GM08714 (cell line): Measurements from ENCODE around the gene IL1RL2.

Source experiments
- H3K4me3 ChIP-seq: fragments of 200-500 bp; sonication (Bioruptor generic); 2 replicates; pipeline ENCODE4 v1.5.1; 2014; ENCODE audit warnings: mild to moderate bottlenecking, low read length, inconsistent platforms
- ZNF274 ChIP-seq: IDR thresholded peaks from 2 replicates; pipeline ENCODE4 v1.6.1; 2012; ENCODE audit warnings: mild to moderate bottlenecking, low read depth, low read length

Gene IL1RL2

DNA sequence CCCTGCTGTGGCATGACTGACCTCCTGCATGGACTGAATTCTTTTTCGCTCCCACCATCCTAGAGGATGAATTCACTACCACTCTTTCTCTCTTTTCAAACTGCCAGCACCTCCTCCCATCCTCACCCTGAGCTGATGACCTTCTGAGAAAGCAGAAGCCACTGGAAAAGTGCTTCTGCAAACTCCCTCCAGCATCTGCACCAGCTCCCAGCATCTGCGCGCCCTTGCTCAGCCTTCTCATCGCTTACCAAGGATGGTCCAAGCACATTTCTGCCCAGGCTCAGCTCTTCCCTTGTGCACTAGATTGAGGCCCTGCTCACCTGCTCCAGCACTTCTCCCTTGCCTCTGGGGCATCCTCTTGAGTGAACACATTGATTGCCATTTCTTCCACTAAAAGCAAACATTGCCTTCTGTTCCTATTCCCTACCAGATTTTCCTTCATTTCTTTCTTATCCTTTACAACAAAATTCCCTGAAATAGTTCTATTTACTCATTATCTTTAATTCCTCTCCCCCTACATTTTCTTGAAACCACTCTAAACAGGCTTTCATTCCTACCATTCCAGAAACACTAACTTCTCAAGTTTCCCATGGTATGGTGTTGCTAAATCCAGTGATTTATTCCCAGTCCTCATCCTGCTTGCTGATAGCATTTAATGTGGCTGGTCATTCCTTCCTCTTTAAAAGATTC, 81.8 kb downstream of the IL1RL2 start:
- H3K4me3 ChIP-seq = no peak overlapping the region
- no peak for TF ChIP-seq ZNF274

DNA sequence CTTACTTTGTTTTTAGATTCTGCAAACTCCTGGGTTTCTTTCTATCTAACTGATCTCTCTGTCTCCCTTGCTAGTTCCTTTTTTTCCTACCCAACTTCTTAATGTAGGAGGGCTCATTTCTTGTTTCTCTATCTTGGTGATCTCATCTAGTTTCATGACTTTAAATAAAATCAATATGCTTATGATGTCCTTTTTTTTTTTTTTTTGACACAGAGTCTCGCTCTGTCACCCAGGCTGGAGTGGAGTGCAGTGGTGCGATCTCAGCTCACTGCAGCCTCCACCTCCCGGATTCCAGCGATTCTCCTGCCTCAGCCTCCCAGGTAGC, 82.3 kb downstream of the IL1RL2 start:
- no peak for TF ChIP-seq ZNF274
- H3K4me3 ChIP-seq = no peak overlapping the region

DNA sequence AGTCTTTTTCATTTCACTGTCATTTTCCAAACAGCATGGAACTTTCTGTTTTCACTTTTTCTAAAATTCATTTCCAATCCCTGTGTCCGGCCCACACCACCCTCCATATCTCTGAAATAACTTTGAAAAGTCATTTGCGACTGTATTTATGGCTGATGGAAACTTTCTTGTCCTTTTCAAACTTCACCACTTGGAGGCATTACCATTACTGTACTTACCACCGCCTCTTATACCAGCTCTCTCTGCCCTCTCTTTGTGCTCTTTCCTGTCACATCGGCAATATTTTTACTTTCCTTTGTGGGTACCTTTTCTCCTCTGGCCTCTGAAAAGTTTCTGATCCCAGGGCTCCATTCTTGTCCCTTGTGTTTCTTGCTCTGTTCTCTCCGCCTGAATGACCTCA, 85.0 kb downstream of the IL1RL2 start:
- no peak overlapping the region for H3K4me3 ChIP-seq
- no peak for TF ChIP-seq ZNF274

- H3K4me3 ChIP-seq = no peak overlapping the region
- no peak for TF ChIP-seq ZNF274
Observed at GRCh38 chr2:102273619-102274211, 86.9 kb downstream of the IL1RL2 start.

GRCh38 chr2:102276549-102277201, 89.9 kb downstream of the IL1RL2 start:
- no peak for TF ChIP-seq ZNF274
- H3K4me3 ChIP-seq = no peak overlapping the region

DNA sequence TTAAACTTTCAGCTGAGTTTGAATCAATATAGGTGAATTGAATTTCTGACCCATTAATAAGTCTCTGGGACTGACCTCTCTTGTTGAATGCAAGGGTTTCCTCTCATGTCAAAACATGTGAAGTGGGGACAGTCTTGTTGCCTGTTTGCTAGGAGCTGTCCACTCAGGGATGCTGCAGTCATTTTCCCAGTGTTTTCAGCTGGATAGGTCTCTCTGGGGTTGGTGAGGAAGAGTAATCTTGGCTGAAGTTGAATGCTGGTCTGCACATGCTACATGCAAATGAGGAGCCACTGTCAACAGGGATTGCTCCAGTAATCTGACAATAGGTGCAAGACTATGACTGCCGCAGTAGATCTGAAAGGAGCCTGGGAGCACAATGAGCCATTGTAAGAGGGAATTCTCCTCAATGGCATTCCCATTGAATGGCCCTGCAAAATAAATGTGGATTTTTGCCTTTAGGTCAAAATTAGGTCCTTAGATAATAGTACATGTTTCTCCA, 90.4 kb downstream of the IL1RL2 start:
- TF ChIP-seq ZNF274 = no peak
- no peak overlapping the region for H3K4me3 ChIP-seq

DNA sequence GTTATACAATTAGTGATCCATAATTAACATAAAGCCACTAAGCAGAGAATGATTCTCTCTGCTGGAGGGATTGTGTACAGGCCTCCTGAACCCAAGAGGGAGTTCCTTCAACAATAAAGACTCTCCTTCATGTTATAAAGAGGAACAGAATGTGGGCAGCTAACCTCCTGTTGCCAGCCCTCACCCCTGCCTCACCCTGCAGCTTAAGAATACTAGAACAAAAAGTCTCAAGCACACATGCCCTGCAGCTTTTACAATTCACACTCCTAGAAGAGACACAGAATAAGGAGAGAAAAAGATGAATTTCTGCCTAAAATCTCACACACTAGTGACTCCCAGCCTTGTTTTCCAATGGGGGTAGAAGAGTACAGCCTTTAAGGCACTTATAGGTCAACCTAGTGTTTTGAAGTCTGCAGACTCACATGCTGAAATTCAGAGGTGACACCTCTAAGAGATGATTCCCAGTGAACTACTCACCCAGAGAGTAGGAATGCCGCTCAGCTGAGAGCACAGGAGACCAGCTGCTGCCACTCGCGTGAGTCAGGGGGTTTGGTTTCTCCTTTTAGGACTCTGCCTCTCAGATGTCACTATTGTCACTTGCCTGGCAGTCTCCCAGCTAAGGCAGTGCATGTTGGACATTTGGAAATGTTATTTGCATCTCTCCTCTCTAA, 92.0 kb downstream of the IL1RL2 start:
- H3K4me3 ChIP-seq = no peak overlapping the region
- no peak for TF ChIP-seq ZNF274

DNA sequence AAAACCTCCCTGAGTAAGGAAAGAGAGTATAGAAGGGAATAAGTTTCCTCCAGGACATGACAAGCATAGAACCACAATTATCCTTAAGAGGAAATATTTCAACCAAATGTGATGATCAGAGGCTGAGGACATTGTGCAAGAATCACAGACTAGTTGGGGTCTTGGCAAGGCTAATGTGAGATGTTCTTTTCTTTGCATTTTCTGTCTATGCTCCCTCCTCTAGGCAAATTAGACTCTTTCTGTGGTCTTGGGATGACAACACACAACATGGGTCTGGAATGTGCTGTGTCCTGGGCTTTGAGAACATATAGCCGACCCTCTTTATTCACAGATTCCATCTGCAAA, 92.5 kb downstream of the IL1RL2 start:
- H3K4me3 ChIP-seq = no peak overlapping the region
- TF ChIP-seq ZNF274 = no peak

DNA sequence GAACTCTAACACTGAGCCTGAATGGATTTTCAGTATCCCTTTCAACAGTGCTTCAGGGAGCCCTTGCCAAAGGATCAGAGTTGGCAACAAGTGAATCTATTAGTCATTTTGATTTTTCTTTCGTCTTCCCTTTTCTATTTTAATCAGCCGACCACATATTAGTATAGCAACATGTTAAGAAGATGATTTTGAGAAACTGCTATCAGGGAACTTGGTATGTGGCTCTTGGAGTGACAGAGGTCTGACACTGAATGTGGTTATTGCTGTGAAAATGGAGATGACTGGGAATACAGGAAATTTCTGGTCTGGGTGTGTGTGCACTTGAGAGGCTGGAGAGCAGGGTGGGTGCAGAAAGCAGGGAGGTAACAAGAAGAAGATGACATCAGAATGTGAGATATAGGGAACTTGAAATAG, 95.9 kb downstream of the IL1RL2 start:
- no peak for TF ChIP-seq ZNF274
- no peak overlapping the region for H3K4me3 ChIP-seq

DNA sequence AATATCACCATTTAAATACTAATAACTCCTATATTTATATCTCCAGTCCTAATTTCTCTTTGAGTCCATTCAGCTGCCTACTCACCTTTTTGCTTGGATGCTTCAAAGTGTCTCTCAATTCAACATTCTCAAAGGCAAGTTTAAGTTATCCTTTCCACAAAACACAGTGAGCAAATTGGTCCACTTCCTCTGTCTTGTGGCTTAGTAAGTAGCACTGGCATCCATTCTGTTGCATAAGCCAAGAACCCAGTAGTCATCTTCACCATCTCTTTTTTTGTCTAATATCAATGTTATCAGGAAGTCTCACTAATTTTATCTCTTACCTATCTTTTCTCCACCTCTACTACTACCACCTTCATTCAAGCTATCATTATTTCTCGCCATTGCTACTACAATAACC, 97.2 kb downstream of the IL1RL2 start:
- no peak overlapping the region for H3K4me3 ChIP-seq
- TF ChIP-seq ZNF274 = no peak

DNA sequence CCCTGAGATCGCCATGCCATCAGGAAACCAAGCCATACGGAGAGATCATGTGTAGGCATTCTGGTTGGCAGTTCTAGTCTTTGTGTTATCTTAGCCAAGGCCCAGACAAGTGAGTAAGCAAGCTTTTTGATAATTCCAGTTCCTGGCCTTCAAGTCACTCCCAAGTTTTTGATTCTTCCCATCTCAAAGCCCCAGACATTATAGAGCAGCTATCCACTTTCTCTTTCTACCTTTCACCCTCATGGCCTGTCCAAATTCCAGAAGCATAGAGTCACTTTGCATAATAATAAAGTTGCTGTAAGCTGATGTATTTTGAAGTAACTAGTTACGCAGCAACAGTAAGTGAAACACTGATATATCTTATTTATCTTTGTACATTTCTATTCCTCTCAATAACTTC, 97.8 kb downstream of the IL1RL2 start:
- H3K4me3 ChIP-seq = no peak overlapping the region
- no peak for TF ChIP-seq ZNF274

- no peak overlapping the region for H3K4me3 ChIP-seq
- TF ChIP-seq ZNF274 = no peak
Observed at GRCh38 chr2:102285368-102285767, 98.5 kb downstream of the IL1RL2 start.

DNA sequence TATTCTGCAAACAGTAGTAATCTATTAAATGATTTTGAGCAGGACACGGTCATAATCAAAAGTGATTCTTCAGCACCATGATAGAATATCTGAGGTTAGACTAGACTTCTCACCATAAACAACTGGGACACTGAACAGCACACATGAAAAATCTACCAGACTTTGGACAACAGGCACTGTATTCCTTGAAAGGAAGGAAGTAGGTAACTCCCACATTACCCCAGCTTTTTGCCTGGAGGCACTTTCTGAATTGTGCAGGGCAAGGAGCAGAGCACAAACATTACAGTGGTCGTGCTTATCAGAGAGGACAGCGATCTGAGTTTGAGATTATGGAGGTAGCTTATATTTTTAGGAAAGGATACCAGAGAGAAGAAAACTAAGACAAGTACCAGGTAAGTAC, 99.2 kb downstream of the IL1RL2 start:
- TF ChIP-seq ZNF274 = no peak
- no peak overlapping the region for H3K4me3 ChIP-seq

DNA sequence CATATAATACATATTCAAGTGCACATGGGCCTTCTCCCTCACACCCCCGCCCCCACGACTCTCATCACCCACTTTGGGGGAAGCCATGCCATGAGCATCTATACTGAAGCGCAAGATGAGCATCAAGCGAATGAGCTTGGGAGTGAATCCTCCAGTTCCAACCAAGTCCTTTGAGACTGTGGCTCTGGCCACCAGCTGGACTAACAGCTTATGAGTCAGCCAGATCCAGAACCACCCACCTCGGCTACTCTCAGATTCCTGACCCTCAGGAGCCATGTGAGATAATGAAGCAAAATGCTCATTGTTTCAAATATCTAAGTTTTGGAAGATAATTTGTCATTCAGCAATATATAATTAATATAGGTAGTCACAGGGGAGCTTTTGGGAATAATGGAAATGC, 102.3 kb downstream of the IL1RL2 start:
- H3K4me3 ChIP-seq = no peak overlapping the region
- no peak for TF ChIP-seq ZNF274
